ENCODE measurements around the gene ZNF496.

The ZNF496 gene

DNA sequence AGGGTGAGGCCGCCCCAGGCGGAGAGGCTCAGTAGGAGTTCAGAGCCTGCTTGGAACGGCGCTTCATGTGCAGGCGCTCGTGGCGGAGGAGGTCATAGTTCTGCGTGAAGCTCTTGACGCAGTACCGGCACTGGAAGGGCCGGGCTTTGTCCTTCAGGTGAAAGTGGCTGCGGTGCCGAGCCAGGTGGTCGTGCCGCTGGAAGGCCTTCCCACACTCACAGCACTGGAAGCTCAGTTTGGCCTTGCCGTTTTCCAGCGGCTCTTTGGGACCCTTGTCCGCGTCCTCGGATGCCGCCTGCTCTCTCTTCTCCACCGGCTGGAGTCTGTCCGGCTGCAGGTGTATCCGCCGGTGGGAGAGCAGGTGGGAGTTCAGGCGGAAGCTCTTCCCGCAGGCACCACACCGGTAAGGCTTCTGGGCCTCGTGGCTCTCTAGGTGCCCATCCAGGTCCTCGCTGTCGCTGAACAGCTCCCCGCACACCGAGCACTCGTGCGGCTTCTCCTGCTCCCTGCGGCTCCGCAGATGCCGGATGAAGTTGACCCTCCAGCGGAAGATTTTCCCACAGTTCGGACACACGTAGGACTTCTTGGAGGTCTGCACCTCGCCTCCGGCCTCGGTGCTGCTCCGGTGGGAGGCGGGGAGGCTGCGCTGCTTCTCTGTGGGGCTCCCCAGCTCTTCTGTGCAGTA is 31.0 kb downstream of the ZNF496 start (continued):
- TF ChIP-seq, protein P1, sequence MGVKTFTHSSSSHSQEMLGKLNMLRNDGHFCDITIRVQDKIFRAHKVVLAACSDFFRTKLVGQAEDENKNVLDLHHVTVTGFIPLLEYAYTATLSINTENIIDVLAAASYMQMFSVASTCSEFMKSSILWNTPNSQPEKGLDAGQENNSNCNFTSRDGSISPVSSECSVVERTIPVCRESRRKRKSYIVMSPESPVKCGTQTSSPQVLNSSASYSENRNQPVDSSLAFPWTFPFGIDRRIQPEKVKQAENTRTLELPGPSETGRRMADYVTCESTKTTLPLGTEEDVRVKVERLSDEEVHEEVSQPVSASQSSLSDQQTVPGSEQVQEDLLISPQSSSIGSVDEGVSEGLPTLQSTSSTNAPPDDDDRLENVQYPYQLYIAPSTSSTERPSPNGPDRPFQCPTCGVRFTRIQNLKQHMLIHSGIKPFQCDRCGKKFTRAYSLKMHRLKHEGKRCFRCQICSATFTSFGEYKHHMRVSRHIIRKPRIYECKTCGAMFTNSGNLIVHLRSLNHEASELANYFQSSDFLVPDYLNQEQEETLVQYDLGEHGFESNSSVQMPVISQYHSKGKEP (tag by site-specific recombination; IDR thresholded peaks at IDR 0.05): no peak
- TF ChIP-seq, protein P2, sequence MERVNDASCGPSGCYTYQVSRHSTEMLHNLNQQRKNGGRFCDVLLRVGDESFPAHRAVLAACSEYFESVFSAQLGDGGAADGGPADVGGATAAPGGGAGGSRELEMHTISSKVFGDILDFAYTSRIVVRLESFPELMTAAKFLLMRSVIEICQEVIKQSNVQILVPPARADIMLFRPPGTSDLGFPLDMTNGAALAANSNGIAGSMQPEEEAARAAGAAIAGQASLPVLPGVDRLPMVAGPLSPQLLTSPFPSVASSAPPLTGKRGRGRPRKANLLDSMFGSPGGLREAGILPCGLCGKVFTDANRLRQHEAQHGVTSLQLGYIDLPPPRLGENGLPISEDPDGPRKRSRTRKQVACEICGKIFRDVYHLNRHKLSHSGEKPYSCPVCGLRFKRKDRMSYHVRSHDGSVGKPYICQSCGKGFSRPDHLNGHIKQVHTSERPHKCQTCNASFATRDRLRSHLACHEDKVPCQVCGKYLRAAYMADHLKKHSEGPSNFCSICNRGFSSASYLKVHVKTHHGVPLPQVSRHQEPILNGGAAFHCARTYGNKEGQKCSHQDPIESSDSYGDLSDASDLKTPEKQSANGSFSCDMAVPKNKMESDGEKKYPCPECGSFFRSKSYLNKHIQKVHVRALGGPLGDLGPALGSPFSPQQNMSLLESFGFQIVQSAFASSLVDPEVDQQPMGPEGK (tag by site-specific recombination; IDR thresholded peaks at IDR 0.05): no peak
- TF ChIP-seq, protein P3, sequence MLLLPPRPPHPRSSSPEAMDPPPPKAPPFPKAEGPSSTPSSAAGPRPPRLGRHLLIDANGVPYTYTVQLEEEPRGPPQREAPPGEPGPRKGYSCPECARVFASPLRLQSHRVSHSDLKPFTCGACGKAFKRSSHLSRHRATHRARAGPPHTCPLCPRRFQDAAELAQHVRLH (tag by site-specific recombination; IDR thresholded peaks at IDR 0.05): no peak

DNA sequence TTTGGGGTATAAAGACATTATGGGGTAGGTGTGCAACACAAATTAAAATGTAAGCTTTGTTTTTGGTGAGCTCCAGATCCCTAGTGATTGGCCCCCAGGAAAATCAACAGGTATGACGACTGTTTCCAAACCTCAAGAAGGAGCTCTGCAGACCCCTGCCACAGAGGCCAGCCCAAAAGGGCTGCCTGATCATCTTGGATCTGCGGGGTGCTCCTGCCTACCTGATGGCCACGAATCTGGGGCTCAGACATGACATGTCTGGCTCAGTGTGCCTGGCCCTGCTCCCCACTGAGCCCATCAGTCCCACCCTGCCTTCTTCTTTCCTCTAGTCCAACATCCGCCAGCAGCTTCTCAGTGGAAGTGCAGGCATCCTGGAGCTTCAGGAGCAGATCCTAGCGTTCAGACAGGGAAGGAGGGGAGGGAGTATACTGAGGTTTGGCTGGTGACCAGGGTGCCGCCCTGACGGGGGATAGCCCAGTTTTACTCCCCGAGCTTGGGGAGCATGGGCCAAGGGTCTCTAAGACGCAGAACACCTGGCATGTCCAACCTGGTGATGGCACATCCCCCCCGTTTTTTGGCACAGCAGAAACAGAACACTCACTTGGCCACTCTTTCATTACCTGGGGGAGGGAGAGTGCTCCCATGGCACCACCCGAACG is 31.8 kb downstream of the ZNF496 start:
- POLR2A ChIA-PET: no interaction called here
- no peak for TF ChIP-seq MZF1 (tag by site-specific recombination; IDR thresholded peaks at IDR 0.05; ENCODE audit: borderline replicate concordance)
- no peak for TF ChIP-seq ZBTB1 (tag by site-specific recombination; IDR thresholded peaks at IDR 0.05)
- TF ChIP-seq, protein P4, sequence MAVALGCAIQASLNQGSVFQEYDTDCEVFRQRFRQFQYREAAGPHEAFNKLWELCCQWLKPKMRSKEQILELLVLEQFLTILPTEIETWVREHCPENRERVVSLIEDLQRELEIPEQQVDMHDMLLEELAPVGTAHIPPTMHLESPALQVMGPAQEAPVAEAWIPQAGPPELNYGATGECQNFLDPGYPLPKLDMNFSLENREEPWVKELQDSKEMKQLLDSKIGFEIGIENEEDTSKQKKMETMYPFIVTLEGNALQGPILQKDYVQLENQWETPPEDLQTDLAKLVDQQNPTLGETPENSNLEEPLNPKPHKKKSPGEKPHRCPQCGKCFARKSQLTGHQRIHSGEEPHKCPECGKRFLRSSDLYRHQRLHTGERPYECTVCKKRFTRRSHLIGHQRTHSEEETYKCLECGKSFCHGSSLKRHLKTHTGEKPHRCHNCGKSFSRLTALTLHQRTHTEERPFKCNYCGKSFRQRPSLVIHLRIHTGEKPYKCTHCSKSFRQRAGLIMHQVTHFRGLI (tag by site-specific recombination; IDR thresholded peaks at IDR 0.05): no peak
- TF ChIP-seq, protein P5, sequence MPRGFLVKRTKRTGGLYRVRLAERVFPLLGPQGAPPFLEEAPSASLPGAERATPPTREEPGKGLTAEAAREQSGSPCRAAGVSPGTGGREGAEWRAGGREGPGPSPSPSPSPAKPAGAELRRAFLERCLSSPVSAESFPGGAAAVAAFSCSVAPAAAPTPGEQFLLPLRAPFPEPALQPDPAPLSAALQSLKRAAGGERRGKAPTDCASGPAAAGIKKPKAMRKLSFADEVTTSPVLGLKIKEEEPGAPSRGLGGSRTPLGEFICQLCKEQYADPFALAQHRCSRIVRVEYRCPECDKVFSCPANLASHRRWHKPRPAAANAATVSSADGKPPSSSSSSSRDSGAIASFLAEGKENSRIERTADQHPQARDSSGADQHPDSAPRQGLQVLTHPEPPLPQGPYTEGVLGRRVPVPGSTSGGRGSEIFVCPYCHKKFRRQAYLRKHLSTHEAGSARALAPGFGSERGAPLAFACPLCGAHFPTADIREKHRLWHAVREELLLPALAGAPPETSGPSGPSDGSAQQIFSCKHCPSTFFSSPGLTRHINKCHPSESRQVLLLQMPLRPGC (tag by site-specific recombination; IDR thresholded peaks at IDR 0.05): no peak
- no peak for TF ChIP-seq ZFP3 (tag by site-specific recombination; IDR thresholded peaks at IDR 0.05; ENCODE audit: low read depth)
- TF ChIP-seq, protein P6, sequence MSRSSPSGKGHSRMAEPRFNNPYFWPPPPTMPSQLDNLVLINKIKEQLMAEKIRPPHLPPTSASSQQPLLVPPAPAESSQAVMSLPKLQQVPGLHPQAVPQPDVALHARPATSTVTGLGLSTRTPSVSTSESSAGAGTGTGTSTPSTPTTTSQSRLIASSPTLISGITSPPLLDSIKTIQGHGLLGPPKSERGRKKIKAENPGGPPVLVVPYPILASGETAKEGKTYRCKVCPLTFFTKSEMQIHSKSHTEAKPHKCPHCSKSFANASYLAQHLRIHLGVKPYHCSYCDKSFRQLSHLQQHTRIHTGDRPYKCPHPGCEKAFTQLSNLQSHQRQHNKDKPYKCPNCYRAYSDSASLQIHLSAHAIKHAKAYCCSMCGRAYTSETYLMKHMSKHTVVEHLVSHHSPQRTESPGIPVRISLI (tag by site-specific recombination; IDR thresholded peaks at IDR 0.05): no peak
- TF ChIP-seq ZNF391 (tag by site-specific recombination; IDR thresholded peaks at IDR 0.05; ENCODE audit: borderline replicate concordance, low read depth): no peak
- TF ChIP-seq ZNF274 (IDR thresholded peaks at IDR 0.05; ENCODE audit: low read length): no peak
- no peak for TF ChIP-seq ZNF274 (tag by site-specific recombination; IDR thresholded peaks at IDR 0.05; ENCODE audit: borderline replicate concordance)
- TF ChIP-seq ZNF600 (tag by site-specific recombination; IDR thresholded peaks at IDR 0.05): no peak
- TF ChIP-seq ZNF404 (tag by site-specific recombination; IDR thresholded peaks at IDR 0.05): no peak
- no peak for TF ChIP-seq ZNF350 (tag by site-specific recombination; IDR thresholded peaks at IDR 0.05)
- TF ChIP-seq ZNF768 (tag by site-specific recombination; IDR thresholded peaks at IDR 0.05): no peak
- no peak for TF ChIP-seq ZNF24 (tag by site-specific recombination; IDR thresholded peaks at IDR 0.05)
- no peak for TF ChIP-seq WT1 (tag by site-specific recombination; IDR thresholded peaks at IDR 0.05)
- no peak for TF ChIP-seq ZNF621 (tag by site-specific recombination; IDR thresholded peaks at IDR 0.05)
- TF ChIP-seq ZNF514 (tag by site-specific recombination; IDR thresholded peaks at IDR 0.05): no peak
- TF ChIP-seq ZNF426 (tag by site-specific recombination; IDR thresholded peaks at IDR 0.05): no peak
- no peak for TF ChIP-seq ZNF133 (tag by site-specific recombination; IDR thresholded peaks at IDR 0.05)
- no peak for TF ChIP-seq ZBTB20 (tag by site-specific recombination; IDR thresholded peaks at IDR 0.05)
- H3K36me3 ChIP-seq (ENCODE audit: control insufficient read depth in 2 of 2, insufficient read depth in 1 of 2, low read length in 2 of 2): peaks cover 0 to 53% of the 10 kb centered on the region in 2 experiments; a peak in 1 of 3 replicates
- CTCF ChIA-PET: interaction anchor here (0.6 kb wide), 1 partner anchor 52 kb away, joined by 4 read pairs; no protein-coding TSS in a partner anchor
- H3K4me1 ChIP-seq (ENCODE audit: control insufficient read depth, insufficient read depth, low read length): no peaks in the 10 kb centered on the region
- no peak overlapping the region for H3K27ac ChIP-seq (ENCODE audit: extremely low read depth, low read depth, low read length)
- no peak overlapping the region for H3K4me3 ChIP-seq (ENCODE audit: low read depth, low read length)
- H3K9me3 ChIP-seq (ENCODE audit: control insufficient read depth, insufficient read depth, low read depth, low read length): no peaks in the 10 kb centered on the region
